Stimulated activated CD4-positive, alpha-beta T cell treated with anti-CD3 and anti-CD28 coated beads, TNF-alpha, amount 100 ng/mL, for 4 hours (primary cell): Measurements from ENCODE around the gene NPC2.

ENCODE experiments used
- DNase-seq, 3 experiments: peaks; one replicate each; pipeline ENCODE4 v3.0.0-alpha.2; 2020; ENCODE audit warnings: low read depth in 3 of 3

The NPC2 gene

DNA sequence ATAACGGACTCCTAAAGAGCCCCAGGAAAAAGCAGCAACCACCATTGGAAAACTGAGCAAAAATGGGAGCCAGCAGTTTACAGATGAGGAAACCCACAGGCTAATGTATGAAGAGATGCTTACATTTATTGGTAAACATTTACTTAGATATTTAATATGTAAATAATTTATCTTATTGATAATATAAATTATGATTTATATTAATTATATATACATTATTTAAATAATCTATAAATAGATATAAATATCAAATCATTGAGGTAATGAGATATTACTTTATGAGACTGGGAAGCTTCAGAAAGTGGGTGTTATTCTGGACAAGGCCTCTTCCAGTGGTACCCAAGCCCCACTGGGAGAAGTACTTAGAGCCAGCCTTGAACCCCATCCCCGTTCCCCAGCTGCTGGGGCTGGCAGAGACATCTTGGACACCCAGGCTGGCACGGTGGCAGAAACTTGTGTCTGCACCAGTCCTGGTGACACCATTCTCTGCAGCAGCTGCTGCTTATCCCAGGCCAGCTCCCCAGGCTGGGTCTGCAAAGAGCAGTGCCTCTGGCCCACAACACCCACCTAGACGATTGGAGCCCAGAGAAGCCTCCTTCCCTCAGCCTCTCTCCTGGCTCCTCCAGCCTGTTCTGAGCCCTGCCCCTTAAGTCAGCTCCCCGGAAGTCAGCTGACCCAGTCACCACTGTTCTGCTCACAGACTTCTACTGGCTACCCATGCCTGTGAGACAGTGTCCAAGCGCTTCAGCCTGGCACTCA lies 26.4 kb upstream of the NPC2 start:
- DNase-seq, result no peak

DNA sequence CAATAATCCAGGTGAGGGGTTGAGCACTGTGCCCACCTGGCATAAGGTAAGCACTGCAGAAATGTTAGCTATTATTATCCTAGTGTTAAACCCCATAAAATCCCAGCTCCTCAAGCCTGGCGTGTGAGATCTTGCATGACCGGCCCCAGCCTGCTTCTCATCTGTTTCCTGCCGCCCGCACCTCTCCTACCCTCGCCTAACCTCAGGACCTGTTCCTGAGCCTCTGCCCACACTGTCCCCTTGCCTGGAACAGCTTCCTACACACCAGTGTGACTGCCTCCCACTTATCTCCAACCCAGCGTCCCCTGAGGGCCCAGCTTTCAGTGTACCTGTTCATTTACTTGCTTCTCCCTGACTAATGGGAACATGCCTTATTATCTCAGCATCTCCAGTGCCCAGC lies 25.1 kb upstream of the NPC2 start:
- DNase-seq, result no peak

- no peak for DNase-seq
Measured at GRCh38 chr14:74517731-74518130, 24.6 kb upstream of the NPC2 start.

GRCh38 chr14:74516451-74517160 lies 23.5 kb upstream of the NPC2 start:
- DNase-seq, result no peak

DNA sequence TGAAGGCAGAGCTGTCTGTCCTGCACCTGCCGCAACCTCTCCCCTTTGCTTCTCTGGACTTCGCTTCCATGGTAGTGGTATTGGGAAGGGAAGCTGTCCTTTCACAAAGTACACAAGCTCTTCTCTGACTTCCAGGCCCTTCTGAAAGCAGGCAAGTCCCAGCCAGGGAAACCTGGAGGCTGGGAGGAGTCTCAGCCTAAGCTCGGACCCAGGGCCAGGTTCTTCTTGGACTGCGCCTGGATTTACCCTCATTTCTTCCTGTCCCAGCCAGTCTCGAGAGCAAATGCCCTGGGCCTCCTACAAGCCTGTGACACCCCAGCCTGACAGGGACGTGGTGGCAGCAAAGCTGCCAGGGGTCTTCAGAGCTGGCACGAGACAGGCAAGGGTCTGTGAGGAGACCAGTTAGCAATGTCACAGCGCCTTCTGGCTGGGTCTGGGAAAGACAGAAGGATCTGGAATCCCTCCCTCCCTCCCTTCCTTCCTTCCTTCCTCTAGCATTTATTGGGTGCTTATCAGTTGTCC lies 22.8 kb upstream of the NPC2 start:
- no peak for DNase-seq

DNA sequence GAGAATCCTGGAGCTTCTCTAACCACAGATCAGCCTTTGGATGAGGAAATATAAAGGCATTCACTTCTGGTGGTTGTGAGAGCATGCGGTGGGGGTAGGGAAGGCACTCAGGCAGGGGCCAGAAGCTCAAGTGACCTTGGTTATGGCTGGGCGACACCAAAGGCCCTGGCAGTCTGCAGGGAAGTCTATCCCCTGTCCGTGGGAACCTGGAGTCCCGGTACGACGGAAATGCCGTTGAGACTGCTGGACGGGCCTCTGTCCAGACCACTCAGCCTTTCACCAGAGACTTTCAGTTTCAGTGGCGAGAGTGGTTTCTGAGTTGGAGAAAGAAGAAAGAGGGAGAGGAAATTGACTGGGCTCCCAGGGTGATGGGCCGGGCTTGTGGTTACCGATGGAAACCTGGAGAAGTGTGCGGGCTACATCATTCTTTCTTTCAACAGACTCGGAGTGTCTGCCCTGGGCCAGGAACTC lies 21.4 kb upstream of the NPC2 start:
- DNase-seq, result no peak

DNA sequence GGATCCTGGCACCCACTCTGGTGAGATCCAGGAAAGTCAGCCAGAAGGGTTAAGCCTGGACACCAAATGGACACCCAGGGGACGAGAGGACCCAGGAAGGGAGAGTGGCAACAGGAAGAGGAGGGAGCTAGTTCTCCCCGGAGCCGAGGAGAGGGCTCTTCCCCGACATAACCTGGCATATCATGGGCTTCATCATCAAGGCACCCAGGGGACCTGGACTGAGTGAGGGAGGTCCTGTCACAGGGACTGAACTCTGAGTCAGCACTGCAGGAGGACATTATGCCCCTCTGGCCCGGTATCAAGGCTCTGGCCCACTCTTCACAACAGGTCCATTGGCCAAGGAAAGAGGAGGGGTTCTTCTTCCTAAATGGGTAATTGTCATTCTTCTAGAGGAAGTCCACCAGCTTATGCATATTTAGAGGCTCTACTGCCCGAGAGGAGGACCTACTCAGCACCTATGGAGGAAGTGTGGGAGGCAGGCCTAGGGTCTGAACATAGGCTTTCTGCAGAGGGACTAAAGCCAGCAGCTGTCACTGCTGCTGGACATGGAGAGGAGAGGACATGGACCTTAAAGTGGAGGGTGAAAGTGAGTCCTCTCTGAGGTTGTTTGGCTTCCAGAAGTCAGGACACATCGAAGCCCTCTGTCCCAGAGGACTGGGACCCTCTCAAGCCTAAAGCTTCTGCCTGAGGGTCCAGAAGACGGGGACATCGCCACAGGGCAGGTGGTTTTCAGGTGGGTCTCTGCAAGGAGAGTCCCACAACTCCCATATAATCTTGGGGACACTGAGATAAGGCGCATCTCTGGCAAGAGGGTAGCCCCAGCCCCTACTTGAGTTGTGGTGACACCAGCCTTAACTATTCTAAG lies 19.1 kb upstream of the NPC2 start:
- no peak for DNase-seq

GRCh38 chr14:74510959-74511409 lies 17.9 kb upstream of the NPC2 start:
- no peak for DNase-seq

- no peak for DNase-seq
Measured at GRCh38 chr14:74510223-74510931, 17.3 kb upstream of the NPC2 start.

GRCh38 chr14:74509587-74510222 lies 16.6 kb upstream of the NPC2 start:
- no peak for DNase-seq

DNA sequence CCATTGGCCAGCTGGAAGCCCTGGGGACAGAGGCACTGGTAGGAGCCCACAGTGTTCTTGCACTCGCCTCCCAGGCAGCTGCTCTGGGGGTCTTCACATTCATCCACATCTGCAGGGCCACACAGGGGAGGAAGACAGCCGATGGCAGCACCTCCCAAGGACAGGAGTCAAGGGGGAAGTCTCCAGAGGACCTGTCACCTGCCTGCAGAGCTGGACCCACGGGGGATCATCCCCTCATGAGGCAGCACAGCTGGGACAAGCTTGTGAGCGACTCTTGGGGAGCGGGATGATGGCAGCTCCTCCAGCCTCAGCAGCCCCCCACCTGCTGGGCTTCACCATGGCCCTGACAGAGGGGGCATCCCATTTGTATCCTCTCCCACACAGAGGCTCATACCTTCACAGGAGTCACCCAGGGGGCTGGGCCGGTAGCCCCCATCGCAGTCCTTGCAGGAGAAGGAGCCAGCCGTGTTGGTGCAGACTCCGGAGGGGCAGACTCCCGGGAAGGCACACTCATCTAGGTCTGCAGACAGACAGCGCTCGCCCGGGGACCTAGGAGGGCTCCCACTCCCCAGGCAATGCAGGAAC lies 15.8 kb upstream of the NPC2 start:
- no peak for DNase-seq

DNA sequence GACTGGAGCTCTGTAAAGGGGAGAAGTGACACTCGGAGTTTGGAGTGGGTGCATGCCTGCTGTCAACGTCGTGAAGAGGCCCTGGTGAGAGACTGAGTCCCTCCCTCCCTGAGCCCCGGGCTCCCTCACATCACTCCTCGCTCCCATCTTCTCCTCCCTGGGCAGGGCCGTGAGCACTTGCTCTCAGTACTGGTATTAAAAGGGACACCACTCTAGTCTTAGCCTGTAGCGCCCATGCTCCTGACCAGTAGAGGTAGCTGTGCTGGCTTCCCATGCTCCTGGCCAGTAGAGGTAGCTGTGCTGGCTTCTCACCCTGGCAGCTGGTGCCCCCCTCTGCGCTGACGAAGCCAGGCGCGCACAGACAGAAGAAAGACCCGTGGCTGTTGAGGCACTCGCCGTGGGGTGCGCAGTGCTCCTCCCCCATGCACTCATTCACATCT lies 15.2 kb upstream of the NPC2 start:
- DNase-seq, result no peak

DNA sequence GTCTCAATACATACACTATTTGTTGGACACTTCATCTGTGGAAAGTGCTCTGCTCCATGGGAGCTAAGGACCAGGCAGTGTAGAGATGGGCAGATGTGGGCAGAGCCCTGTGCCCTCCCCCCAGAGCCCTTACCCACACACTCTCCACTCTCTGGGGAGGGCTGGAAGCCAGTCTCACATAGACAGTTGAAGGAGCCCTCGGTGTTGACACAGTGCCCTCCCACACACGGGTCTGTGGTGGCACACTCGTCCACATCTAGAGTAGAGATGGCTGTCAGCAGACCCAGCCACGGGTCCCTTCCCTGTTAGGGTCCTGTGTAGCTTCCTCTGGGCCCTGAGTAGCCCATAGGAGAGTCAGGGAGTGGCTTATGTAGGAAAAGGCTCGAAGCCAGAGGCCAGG lies 14.7 kb upstream of the NPC2 start:
- no peak for DNase-seq

DNA sequence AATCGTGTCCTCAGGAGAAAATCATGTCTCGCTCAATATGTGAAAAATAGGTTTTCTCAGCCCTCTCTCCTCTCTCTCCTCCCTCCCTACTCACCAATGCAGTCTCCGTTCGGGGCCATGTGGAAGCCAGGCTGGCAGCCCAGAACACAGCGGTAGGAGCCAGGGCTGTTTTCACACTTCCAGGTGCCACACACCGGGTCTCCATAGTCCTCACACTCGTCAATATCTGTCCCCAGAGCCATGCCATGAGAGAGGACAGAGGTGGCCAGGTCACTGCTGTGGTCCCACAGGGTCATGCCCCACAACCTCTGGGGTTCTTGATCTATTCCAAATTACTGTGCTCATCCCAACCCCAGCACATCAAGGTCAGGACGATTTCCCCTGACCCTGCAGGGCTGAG lies 14.0 kb upstream of the NPC2 start:
- DNase-seq, result no peak

- no peak for DNase-seq
Measured at GRCh38 chr14:74506411-74506851, 13.3 kb upstream of the NPC2 start.

- no peak for DNase-seq
Measured at GRCh38 chr14:74505831-74506230, 12.7 kb upstream of the NPC2 start.

GRCh38 chr14:74504874-74505720 lies 12.0 kb upstream of the NPC2 start:
- DNase-seq, result no peak

- no peak for DNase-seq
Measured at GRCh38 chr14:74504412-74504811, 11.3 kb upstream of the NPC2 start.

GRCh38 chr14:74503938-74504335 lies 10.8 kb upstream of the NPC2 start:
- DNase-seq, result no peak
